Neural cell (in vitro differentiated cells): ENCODE results near the gene NOSTRIN. TPM values are rescaled to one million over a fixed set of nuclear protein-coding genes. Genes with fewer than 3 reads are reported as not detected.

Experiments
- H2AFZ ChIP-seq: fragments of 200-600, 300-800 bp; sonication (generic), shearing (Covaris generic); 2 replicates; pipeline ENCODE4 v1.6.0; 2014; ENCODE audit warnings: low read depth, mild to moderate bottlenecking, antibody characterized with exemption, low read length, moderate library complexity
- H3F3A ChIP-seq: fragments of 200-600 bp; shearing (Covaris generic); 2 replicates; pipeline ENCODE4 v1.6.1; 2016; ENCODE audit warnings: mild to moderate bottlenecking, moderate library complexity, mixed read lengths, antibody characterized with exemption, low read length; ENCODE audit not compliant: insufficient read depth, poor library complexity, severe bottlenecking
- H3K27ac ChIP-seq: fragments of 200-600, 300-800 bp; sonication (generic), shearing (Covaris generic); 2 replicates; pipeline ENCODE4 v1.5.1; 2014; ENCODE audit warnings: mild to moderate bottlenecking, low read length, moderate library complexity
- H3K27me3 ChIP-seq: fragments of 300-800, 200-600 bp; sonication (generic), shearing (Covaris generic); 2 replicates; pipeline ENCODE4 v1.6.0; 2014; ENCODE audit warnings: mild to moderate bottlenecking, low read depth, low read length, moderate library complexity; ENCODE audit not compliant: insufficient read depth
- H3K36me3 ChIP-seq: fragments of 300-800, 200-600 bp; sonication (generic), shearing (Covaris generic); 2 replicates; pipeline ENCODE4 v1.5.1; 2014; ENCODE audit warnings: mild to moderate bottlenecking, antibody characterized with exemption, low read length, moderate library complexity; ENCODE audit not compliant: insufficient read depth
- H3K4me2 ChIP-seq: fragments of 300-800, 200-600 bp; sonication (generic), shearing (Covaris generic); 2 replicates; pipeline ENCODE4 v1.6.0; 2014; ENCODE audit warnings: mild to moderate bottlenecking, low read length
- H3K4me3 ChIP-seq: fragments of 300-800, 200-600 bp; sonication (generic), shearing (Covaris generic); 2 replicates; pipeline ENCODE4 v1.5.1; 2014; ENCODE audit warnings: mild to moderate bottlenecking, low read length, moderate library complexity
- H3K79me2 ChIP-seq: fragments of 200-600 bp; shearing (Covaris generic); replicated peaks from 2 replicates; pipeline ENCODE4 v1.6.0; 2014; ENCODE audit warnings: mild to moderate bottlenecking, low read length, moderate library complexity; ENCODE audit not compliant: insufficient read depth
- H3K9ac ChIP-seq: fragments of 300-800, 200-600 bp; sonication (generic), shearing (Covaris generic); 2 replicates; pipeline ENCODE4 v1.6.1; 2016; ENCODE audit warnings: mild to moderate bottlenecking, low read length, mixed read lengths
- H3K9me2 ChIP-seq: fragments of 200-600 bp; shearing (Covaris generic); 2 replicates; pipeline ENCODE4 v1.6.1; 2016; ENCODE audit warnings: mild to moderate bottlenecking, low read length, mixed read lengths; ENCODE audit not compliant: insufficient read depth
- H3K9me3 ChIP-seq: fragments of 200-600, 300-800 bp; sonication (generic), shearing (Covaris generic); 2 replicates; pipeline ENCODE4 v1.6.1; 2016; ENCODE audit warnings: mild to moderate bottlenecking, mixed run types, low read length, moderate library complexity, mixed read lengths
- H4K20me1 ChIP-seq: fragments of 200-600 bp; shearing (Covaris generic); 2 replicates; pipeline ENCODE4 v1.6.1; 2016; ENCODE audit warnings: mild to moderate bottlenecking, mixed run types; ENCODE audit not compliant: insufficient read depth
- EP300 ChIP-seq: fragments of 450-650 bp; conservative IDR thresholded peaks from 2 replicates; pipeline ENCODE4 v1.6.1; 2014; ENCODE audit warnings: antibody characterized with exemption, mild to moderate bottlenecking, moderate library complexity; ENCODE audit not compliant: poor library complexity, severe bottlenecking
- EZH2 ChIP-seq: fragments of 200-600, 300-800 bp; shearing (Covaris generic), sonication (generic); IDR thresholded peaks from 2 replicates; pipeline ENCODE4 v1.6.1; 2014; ENCODE audit warnings: antibody characterized with exemption, low read length, borderline replicate concordance, mild to moderate bottlenecking; ENCODE audit not compliant: insufficient read depth, poor library complexity, severe bottlenecking
- MXI1 ChIP-seq: fragments of 450-650 bp; conservative IDR thresholded peaks from 2 replicates; pipeline ENCODE4 v1.6.1; 2014; ENCODE audit warnings: antibody characterized with exemption, mild to moderate bottlenecking; ENCODE audit not compliant: poor library complexity, severe bottlenecking
- POLR2AphosphoS5 ChIP-seq: IDR thresholded peaks from 2 replicates; pipeline ENCODE4 v1.6.1; 2012
- RAD21 ChIP-seq: fragments of 450-650 bp; conservative IDR thresholded peaks from 2 replicates; pipeline ENCODE4 v1.6.1; 2014; ENCODE audit warnings: antibody characterized with exemption, mild to moderate bottlenecking, moderate library complexity
- SMC3 ChIP-seq: fragments of 450-650 bp; conservative IDR thresholded peaks from 2 replicates; pipeline ENCODE4 v1.6.1; 2014; ENCODE audit warnings: antibody characterized with exemption, mild to moderate bottlenecking, moderate library complexity; ENCODE audit not compliant: poor library complexity
- TAF1 ChIP-seq: IDR thresholded peaks from 2 replicates; pipeline ENCODE4 v1.6.1; 2012; ENCODE audit warnings: low read depth
- polyA plus RNA-seq: library from polyadenylated mRNA; depleted of rRNA; stranded (reverse); fragments of >200 nt; gene quantifications from 2 replicates; pipeline ENCODE4 v1.2.3, GENCODE V29; 2014
- TF ChIP-seq, protein P1 (sequence below): IDR thresholded peaks from 2 replicates; pipeline ENCODE4 v1.6.1; 2012; ENCODE audit warnings: borderline replicate concordance
- TF ChIP-seq, protein P2 (sequence below): fragments of 450-650 bp; IDR thresholded peaks from 2 replicates; pipeline ENCODE4 v1.5.1; 2014; ENCODE audit warnings: antibody characterized with exemption, mild to moderate bottlenecking, moderate library complexity; ENCODE audit not compliant: poor library complexity, severe bottlenecking

NOSTRIN gene
- polyA plus RNA-seq, 1 donor from 2014 or later, result not detected

DNA sequence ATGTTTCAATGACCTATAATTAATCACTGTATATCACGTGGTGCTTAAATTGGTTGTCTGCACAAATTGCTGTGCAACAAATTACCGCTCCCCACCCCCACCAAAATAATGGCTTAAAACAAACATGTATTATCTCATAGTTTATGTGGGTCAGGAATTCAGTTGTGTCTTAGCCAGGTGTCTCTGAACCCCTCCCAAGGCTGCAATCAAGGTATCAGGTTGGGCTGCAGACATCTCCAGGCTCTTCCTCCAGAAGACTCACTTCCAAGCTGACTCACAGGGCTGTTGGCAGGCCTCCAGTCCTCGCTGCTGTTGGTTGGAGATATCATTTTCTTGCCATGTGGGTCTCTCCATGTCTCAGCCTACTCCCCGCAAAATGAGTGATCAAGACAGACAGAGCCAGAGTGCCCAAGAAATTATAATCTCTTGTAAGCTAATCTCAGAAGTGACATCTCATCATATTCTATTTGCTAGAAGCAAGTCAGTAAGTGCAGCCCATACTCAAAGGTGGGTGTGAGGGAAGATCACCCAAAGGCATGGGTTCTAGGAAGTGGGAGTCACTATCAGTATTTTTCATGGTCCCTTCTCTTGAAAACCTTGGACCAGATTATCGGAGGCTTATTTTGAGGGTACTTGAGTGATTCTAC is 49.4 kb downstream of the NOSTRIN start:
- Histone ChIP-seq H3K9ac (no peak overlapping the region), H2AFZ (no peak overlapping the region), H3K79me2 (no peaks in the 10 kb centered on the region), H3F3A (no peaks in the 10 kb centered on the region), H3K27ac (no peak overlapping the region), H3K4me3 (no peak overlapping the region), H4K20me1 (no peaks in the 10 kb centered on the region), H3K9me2 (no peaks in the 10 kb centered on the region), H3K4me2 (no peak overlapping the region), H3K36me3 (no peaks in the 10 kb centered on the region), H3K27me3 (no peaks in the 10 kb centered on the region), H3K9me3 (no peaks in the 10 kb centered on the region)
- TF ChIP-seq EP300, result no peak
- TF ChIP-seq SMC3, result no peak
- no peak for TF ChIP-seq MXI1
- TF ChIP-seq, protein P1, sequence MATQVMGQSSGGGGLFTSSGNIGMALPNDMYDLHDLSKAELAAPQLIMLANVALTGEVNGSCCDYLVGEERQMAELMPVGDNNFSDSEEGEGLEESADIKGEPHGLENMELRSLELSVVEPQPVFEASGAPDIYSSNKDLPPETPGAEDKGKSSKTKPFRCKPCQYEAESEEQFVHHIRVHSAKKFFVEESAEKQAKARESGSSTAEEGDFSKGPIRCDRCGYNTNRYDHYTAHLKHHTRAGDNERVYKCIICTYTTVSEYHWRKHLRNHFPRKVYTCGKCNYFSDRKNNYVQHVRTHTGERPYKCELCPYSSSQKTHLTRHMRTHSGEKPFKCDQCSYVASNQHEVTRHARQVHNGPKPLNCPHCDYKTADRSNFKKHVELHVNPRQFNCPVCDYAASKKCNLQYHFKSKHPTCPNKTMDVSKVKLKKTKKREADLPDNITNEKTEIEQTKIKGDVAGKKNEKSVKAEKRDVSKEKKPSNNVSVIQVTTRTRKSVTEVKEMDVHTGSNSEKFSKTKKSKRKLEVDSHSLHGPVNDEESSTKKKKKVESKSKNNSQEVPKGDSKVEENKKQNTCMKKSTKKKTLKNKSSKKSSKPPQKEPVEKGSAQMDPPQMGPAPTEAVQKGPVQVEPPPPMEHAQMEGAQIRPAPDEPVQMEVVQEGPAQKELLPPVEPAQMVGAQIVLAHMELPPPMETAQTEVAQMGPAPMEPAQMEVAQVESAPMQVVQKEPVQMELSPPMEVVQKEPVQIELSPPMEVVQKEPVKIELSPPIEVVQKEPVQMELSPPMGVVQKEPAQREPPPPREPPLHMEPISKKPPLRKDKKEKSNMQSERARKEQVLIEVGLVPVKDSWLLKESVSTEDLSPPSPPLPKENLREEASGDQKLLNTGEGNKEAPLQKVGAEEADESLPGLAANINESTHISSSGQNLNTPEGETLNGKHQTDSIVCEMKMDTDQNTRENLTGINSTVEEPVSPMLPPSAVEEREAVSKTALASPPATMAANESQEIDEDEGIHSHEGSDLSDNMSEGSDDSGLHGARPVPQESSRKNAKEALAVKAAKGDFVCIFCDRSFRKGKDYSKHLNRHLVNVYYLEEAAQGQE, result no peak
- no peak for TF ChIP-seq TAF1
- TF ChIP-seq, protein P2, sequence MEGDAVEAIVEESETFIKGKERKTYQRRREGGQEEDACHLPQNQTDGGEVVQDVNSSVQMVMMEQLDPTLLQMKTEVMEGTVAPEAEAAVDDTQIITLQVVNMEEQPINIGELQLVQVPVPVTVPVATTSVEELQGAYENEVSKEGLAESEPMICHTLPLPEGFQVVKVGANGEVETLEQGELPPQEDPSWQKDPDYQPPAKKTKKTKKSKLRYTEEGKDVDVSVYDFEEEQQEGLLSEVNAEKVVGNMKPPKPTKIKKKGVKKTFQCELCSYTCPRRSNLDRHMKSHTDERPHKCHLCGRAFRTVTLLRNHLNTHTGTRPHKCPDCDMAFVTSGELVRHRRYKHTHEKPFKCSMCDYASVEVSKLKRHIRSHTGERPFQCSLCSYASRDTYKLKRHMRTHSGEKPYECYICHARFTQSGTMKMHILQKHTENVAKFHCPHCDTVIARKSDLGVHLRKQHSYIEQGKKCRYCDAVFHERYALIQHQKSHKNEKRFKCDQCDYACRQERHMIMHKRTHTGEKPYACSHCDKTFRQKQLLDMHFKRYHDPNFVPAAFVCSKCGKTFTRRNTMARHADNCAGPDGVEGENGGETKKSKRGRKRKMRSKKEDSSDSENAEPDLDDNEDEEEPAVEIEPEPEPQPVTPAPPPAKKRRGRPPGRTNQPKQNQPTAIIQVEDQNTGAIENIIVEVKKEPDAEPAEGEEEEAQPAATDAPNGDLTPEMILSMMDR, result no peak
- no peak for TF ChIP-seq POLR2AphosphoS5
- no peak for TF ChIP-seq RAD21
- no peak for TF ChIP-seq EZH2

DNA sequence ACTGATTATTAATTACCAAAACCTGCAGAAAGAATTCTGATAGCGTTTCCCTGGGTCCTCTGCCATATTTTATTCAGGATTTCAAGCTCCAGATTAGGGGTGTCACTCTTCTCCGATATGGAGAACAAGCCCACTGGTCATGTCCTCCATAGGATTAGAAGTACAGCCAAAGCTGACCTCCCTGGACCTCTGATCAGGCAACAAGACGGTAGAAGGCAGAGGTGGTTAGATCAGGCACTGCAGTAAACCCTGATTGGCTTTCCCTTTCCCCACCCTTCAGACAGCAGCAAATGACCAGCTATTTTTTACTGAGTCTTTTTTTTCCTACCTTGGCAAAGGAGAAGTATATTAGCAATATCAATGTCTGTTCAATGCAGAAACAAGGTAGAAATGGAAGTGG is 50.0 kb downstream of the NOSTRIN start:
- Histone ChIP-seq H4K20me1 (no peaks in the 10 kb centered on the region), H3K27me3 (no peaks in the 10 kb centered on the region), H3K9me2 (no peaks in the 10 kb centered on the region), H3K9me3 (no peaks in the 10 kb centered on the region), H3K4me2 (no peak overlapping the region), H3K27ac (no peak overlapping the region), H3F3A (no peaks in the 10 kb centered on the region), H3K9ac (no peak overlapping the region), H2AFZ (no peak overlapping the region), H3K79me2 (no peaks in the 10 kb centered on the region), H3K36me3 (no peaks in the 10 kb centered on the region), H3K4me3 (no peak overlapping the region)
- TF ChIP-seq EP300 (no peak), TAF1 (no peak), RAD21 (no peak), POLR2AphosphoS5 (no peak), MXI1 (no peak), EZH2 (no peak), SMC3 (no peak)
- TF ChIP-seq, protein P1, result no peak
- TF ChIP-seq, protein P2, result no peak
